Peyer's patch (tissue), 4 donors: ENCODE measurements around the gene JTB. TPM values are rescaled to one million over a fixed set of nuclear protein-coding genes. Genes with fewer than 3 reads are reported as not detected.
A peak's percentile ranks its signal among the peaks of the same experiment; 100 is the strongest.

Experiments used
- DNase-seq, 3 donors: peaks; one replicate each; pipeline ENCODE4 v3.0.0-alpha.2; 2017 to 2019
- H3K27ac ChIP-seq, 4 donors: fragments of 200-600 bp; sonication (generic); one replicate each; pipeline ENCODE4 v1.5.1; 2016 to 2019
- H3K27me3 ChIP-seq, 2 donors: fragments of 200-600 bp; sonication (generic); one replicate each; pipeline ENCODE4 v1.5.1; 2019
- H3K36me3 ChIP-seq, 3 donors: fragments of 200-600 bp; sonication (generic); one replicate each; pipeline ENCODE4 v1.5.1; 2016 to 2019
- H3K4me1 ChIP-seq, 4 donors: fragments of 200-600 bp; sonication (generic); one replicate each; pipeline ENCODE4 v1.5.1; 2016 to 2019
- H3K4me3 ChIP-seq, 4 donors: fragments of 200-600 bp; sonication (generic); 1 replicate in 3 of 4; 2 replicates in 1 of 4; pipeline ENCODE4 v1.5.1; 2016 to 2019; ENCODE audit warnings: mild to moderate bottlenecking in 1 of 4
- H3K9me3 ChIP-seq, 4 donors: fragments of 200-600 bp; sonication (generic); one replicate each; pipeline ENCODE4 v1.5.1; 2016 to 2019; ENCODE audit warnings: mild to moderate bottlenecking in 1 of 4
- POLR2A ChIP-seq, 2 donors: fragments of 450-650 bp; IDR thresholded peaks; one replicate each; pipeline ENCODE4 v1.5.1; 2017; ENCODE audit warnings: antibody characterized with exemption in 2 of 2, mild to moderate bottlenecking in 2 of 2, moderate library complexity in 2 of 2
- total RNA-seq, 4 donors: library from RNA; depleted of rRNA; stranded (reverse); fragments of >200 nt; gene quantifications; one replicate each; pipeline ENCODE4 v1.1.0, GENCODE V29; 2016
- TF ChIP-seq, protein P1 (sequence below), 6 experiments: fragments of 450-650 bp in 4 of 6; fragments of 200-600 bp in 2 of 6; sonication (generic) in 1 of 6; IDR thresholded peaks; one replicate each; pipeline ENCODE4 v1.5.1; 2017 to 2019; ENCODE audit warnings: antibody characterized with exemption in 6 of 6, mild to moderate bottlenecking in 3 of 6, moderate library complexity in 1 of 6

JTB gene
- total RNA-seq, 4 donors from 2014 or later: 172 to 321 (median 193) TPM

GRCh38 chr1:153961421-153961820 is 16.1 kb downstream of the JTB start:
- H3K27me3 ChIP-seq: no peaks in the 10 kb centered on the region
- H3K4me3 ChIP-seq: no peak overlapping the region
- TF ChIP-seq, protein P1, sequence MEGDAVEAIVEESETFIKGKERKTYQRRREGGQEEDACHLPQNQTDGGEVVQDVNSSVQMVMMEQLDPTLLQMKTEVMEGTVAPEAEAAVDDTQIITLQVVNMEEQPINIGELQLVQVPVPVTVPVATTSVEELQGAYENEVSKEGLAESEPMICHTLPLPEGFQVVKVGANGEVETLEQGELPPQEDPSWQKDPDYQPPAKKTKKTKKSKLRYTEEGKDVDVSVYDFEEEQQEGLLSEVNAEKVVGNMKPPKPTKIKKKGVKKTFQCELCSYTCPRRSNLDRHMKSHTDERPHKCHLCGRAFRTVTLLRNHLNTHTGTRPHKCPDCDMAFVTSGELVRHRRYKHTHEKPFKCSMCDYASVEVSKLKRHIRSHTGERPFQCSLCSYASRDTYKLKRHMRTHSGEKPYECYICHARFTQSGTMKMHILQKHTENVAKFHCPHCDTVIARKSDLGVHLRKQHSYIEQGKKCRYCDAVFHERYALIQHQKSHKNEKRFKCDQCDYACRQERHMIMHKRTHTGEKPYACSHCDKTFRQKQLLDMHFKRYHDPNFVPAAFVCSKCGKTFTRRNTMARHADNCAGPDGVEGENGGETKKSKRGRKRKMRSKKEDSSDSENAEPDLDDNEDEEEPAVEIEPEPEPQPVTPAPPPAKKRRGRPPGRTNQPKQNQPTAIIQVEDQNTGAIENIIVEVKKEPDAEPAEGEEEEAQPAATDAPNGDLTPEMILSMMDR (IDR thresholded peaks at IDR 0.05): no peak
- TF ChIP-seq POLR2A (IDR thresholded peaks at IDR 0.05): no peak
- H3K36me3 ChIP-seq: peaks cover 0 to 14% (median 0%) of the 10 kb centered on the region in 3 donors
- no peak for DNase-seq
- H3K27ac ChIP-seq: peak overlapping the region in 3 of 4 donors; percentile 87 to 96 (median 90)
- peaks cover 0 to 49% (median 16%) of the 10 kb centered on the region in 4 donors for H3K4me1 ChIP-seq
- H3K9me3 ChIP-seq: no peaks in the 10 kb centered on the region

- DNase-seq: no peak
- Histone ChIP-seq H3K27ac (peak overlapping the region in 3 of 4 donors; percentile 38 to 91 (median 90)), H3K4me3 (no peak overlapping the region)
Observed at GRCh38 chr1:153960206-153960605, 17.3 kb downstream of the JTB start.

DNA sequence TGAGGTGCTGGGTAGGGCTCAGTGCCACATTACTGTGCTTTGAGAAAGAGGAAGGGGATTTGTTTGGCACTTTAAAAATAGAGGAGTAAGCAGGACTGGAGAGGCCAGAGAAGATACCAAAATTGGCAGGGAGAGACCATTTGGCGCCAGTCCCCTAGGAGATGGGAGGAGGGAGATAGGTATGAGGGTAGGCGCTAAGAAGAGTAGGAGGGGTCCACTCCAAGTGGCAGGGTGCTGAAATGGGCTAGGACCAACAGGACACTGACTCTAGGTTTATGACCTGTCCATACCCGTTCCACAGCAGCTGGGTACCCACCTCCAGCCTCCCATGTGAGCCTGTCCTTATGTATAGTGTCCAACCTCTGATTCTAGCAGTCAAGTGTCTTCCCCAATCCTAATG is 18.0 kb downstream of the JTB start:
- H3K27me3 ChIP-seq: no peaks in the 10 kb centered on the region
- H3K9me3 ChIP-seq: no peaks in the 10 kb centered on the region
- H3K36me3 ChIP-seq: peaks cover 0 to 20% (median 0%) of the 10 kb centered on the region in 3 donors
- no peak for TF ChIP-seq POLR2A (IDR thresholded peaks at IDR 0.05)
- TF ChIP-seq, protein P1 (IDR thresholded peaks at IDR 0.05): no peak
- DNase-seq: no peak
- H3K27ac ChIP-seq: peak overlapping the region in 3 of 4 donors; percentile 38 to 91 (median 90)
- no peak overlapping the region for H3K4me3 ChIP-seq
- H3K4me1 ChIP-seq: peaks cover 0 to 43% (median 20%) of the 10 kb centered on the region in 4 donors

More at GRCh38 chr1:153960206-153960605, 17.3 kb downstream of the JTB start:
- Histone ChIP-seq H3K9me3 (no peaks in the 10 kb centered on the region), H3K4me1 (peaks cover 0 to 47% (median 20%) of the 10 kb centered on the region in 4 donors), H3K27me3 (no peaks in the 10 kb centered on the region), H3K36me3 (peaks cover 0 to 14% (median 0%) of the 10 kb centered on the region in 3 donors)
- TF ChIP-seq, protein P1 (IDR thresholded peaks at IDR 0.05): no peak
- TF ChIP-seq POLR2A (IDR thresholded peaks at IDR 0.05): no peak

DNA sequence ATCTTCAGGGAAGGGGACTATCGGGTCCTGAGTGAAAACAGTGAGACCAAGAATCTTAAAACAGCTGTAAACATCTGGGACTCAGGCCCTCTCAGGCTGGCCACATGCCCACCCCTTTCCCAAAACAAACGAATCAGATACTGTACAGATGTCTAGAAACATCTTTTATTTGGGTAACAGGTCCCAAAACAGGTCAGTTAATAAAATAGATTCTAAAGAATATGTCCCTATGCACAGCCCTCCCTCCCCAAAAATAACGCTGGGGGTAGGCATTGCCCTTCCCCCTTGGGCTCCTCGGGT is 18.6 kb downstream of the JTB start:
- Histone ChIP-seq H3K4me3 (peak overlapping the region in 3 of 4 donors; percentile 21 to 97 (median 81)), H3K27ac (peak overlapping the region; percentile 90 to 100 (median 92)), H3K36me3 (peaks cover 0 to 26% (median 0%) of the 10 kb centered on the region in 3 donors), H3K27me3 (no peaks in the 10 kb centered on the region), H3K9me3 (no peaks in the 10 kb centered on the region), H3K4me1 (peaks cover 0 to 37% (median 18%) of the 10 kb centered on the region in 4 donors)
- TF ChIP-seq POLR2A (IDR thresholded peaks at IDR 0.05): no peak
- TF ChIP-seq, protein P1 (IDR thresholded peaks at IDR 0.05): no peak
- DNase-seq: no peak

GRCh38 chr1:153958111-153958960 is 19.1 kb downstream of the JTB start, which contains the start of gene CRTC2:
Gene CRTC2 (minus strand): TSS chr1:153958612. CDS start chr1:153958497, 115 bp downstream.
- peak; percentile 98 to 100 (median 99) for DNase-seq
- Histone ChIP-seq H3K4me3 (peak within 1 kb of the TSS; percentile 63 to 97 (median 86)), H3K9me3 (no peaks in the 10 kb centered on the region), H3K36me3 (peaks cover 0 to 31% (median 0%) of the 10 kb centered on the region in 3 donors), H3K4me1 (peaks cover 0 to 37% (median 17%) of the 10 kb centered on the region in 4 donors), H3K27ac (peak within 1 kb of the TSS; percentile 90 to 100 (median 92)), H3K27me3 (no peaks in the 10 kb centered on the region)
- peak; percentile 66 to 69 for TF ChIP-seq POLR2A (IDR thresholded peaks at IDR 0.05)
- TF ChIP-seq, protein P1 (IDR thresholded peaks at IDR 0.05): no peak
